Measurements from ENCODE around the gene GDAP1L1.

GDAP1L1 gene

GRCh38 chr20:44274303-44275017 lies 27.4 kb downstream of the GDAP1L1 start:
- Histone ChIP-seq H3K27me3 (ENCODE audit: insufficient read depth, low read length) (no peaks in the 10 kb centered on the region), H3K4ac (ENCODE audit: low read depth, low read length) (no peak overlapping the region), H3K18ac (ENCODE audit: low read length) (no peak overlapping the region), H3K9me3 (ENCODE audit: insufficient read depth, low read depth, low read length) (peaks cover 4% of the 10 kb centered on the region), H3K4me2 (ENCODE audit: low read length) (no peak overlapping the region), H4K91ac (ENCODE audit: low read depth, low read length) (no peak overlapping the region), H3K79me2 (ENCODE audit: control insufficient read depth, insufficient read depth, low read length, poor library complexity) (no peaks in the 10 kb centered on the region), H3K9ac (ENCODE audit: low read length) (no peak overlapping the region), H3K79me1 (ENCODE audit: low read length) (no peaks in the 10 kb centered on the region), H2BK120ac (ENCODE audit: insufficient read depth, low read length, poor library complexity) (no peak overlapping the region), H4K8ac (ENCODE audit: low read depth, low read length) (no peak overlapping the region), H3K27ac (ENCODE audit: low read depth, low read length) (no peak overlapping the region), H3K23ac (ENCODE audit: low read length) (no peak overlapping the region), H4K12ac (ENCODE audit: low read depth, low read length) (no peak overlapping the region), H3K36me3 (ENCODE audit: control insufficient read depth in 1 of 2, insufficient read depth in 2 of 2, low read length in 2 of 2) (no peaks in the 10 kb centered on the region), H3K4me1 (ENCODE audit: control insufficient read depth in 1 of 2, insufficient read depth in 2 of 2, low read length in 2 of 2) (no peaks in the 10 kb centered on the region), H2AFZ (ENCODE audit: insufficient read depth, low read length, poor library complexity) (no peak overlapping the region), H2BK12ac (ENCODE audit: low read length) (no peak overlapping the region), H2BK5ac (ENCODE audit: low read depth, low read length, poor library complexity) (no peak overlapping the region), H2AK5ac (ENCODE audit: low read length) (no peak overlapping the region), H3K14ac (ENCODE audit: low read length) (no peak overlapping the region), H3K4me3 (ENCODE audit: low read depth, low read length) (no peak overlapping the region)
- no peak for DNase-seq
- no CpG with 5 or more reads among the region's 11 CpGs for WGBS (ENCODE audit: extremely low coverage, insufficient coverage, insufficient read length)

GRCh38 chr20:44279228-44279627 lies 32.1 kb downstream of the GDAP1L1 start:
- H3K36me3 ChIP-seq (ENCODE audit: control insufficient read depth in 1 of 2, insufficient read depth in 2 of 2, low read length in 2 of 2) = no peaks in the 10 kb centered on the region
- WGBS (ENCODE audit: extremely low coverage, insufficient coverage, insufficient read length) = no CpG with 5 or more reads among the region's 11 CpGs
- H3K14ac ChIP-seq (ENCODE audit: low read length) = no peak overlapping the region
- no peaks in the 10 kb centered on the region for H3K4me1 ChIP-seq (ENCODE audit: control insufficient read depth in 1 of 2, insufficient read depth in 2 of 2, low read length in 2 of 2)
- no peak overlapping the region for H2AFZ ChIP-seq (ENCODE audit: insufficient read depth, low read length, poor library complexity)
- H2BK12ac ChIP-seq (ENCODE audit: low read length) = no peak overlapping the region
- no peak overlapping the region for H2AK5ac ChIP-seq (ENCODE audit: low read length)
- no peak overlapping the region for H3K18ac ChIP-seq (ENCODE audit: low read length)
- H3K27me3 ChIP-seq (ENCODE audit: insufficient read depth, low read length) = no peaks in the 10 kb centered on the region
- DNase-seq = no peak
- no peak overlapping the region for H4K8ac ChIP-seq (ENCODE audit: low read depth, low read length)
- no peak overlapping the region for H2BK120ac ChIP-seq (ENCODE audit: insufficient read depth, low read length, poor library complexity)
- H3K79me2 ChIP-seq (ENCODE audit: control insufficient read depth, insufficient read depth, low read length, poor library complexity) = no peaks in the 10 kb centered on the region
- no peak overlapping the region for H4K12ac ChIP-seq (ENCODE audit: low read depth, low read length)
- H3K9ac ChIP-seq (ENCODE audit: low read length) = no peak overlapping the region
- H3K23ac ChIP-seq (ENCODE audit: low read length) = no peak overlapping the region
- H4K91ac ChIP-seq (ENCODE audit: low read depth, low read length) = no peak overlapping the region
- H3K27ac ChIP-seq (ENCODE audit: low read depth, low read length) = no peak overlapping the region
- no peak overlapping the region for H3K4ac ChIP-seq (ENCODE audit: low read depth, low read length)
- no peak overlapping the region for H2BK5ac ChIP-seq (ENCODE audit: low read depth, low read length, poor library complexity)
- no peak overlapping the region for H3K4me2 ChIP-seq (ENCODE audit: low read length)
- H3K4me3 ChIP-seq (ENCODE audit: low read depth, low read length) = no peak overlapping the region
- no peaks in the 10 kb centered on the region for H3K79me1 ChIP-seq (ENCODE audit: low read length)
- H3K9me3 ChIP-seq (ENCODE audit: insufficient read depth, low read depth, low read length) = no peaks in the 10 kb centered on the region

- Histone ChIP-seq H4K91ac (ENCODE audit: low read depth, low read length) (no peak overlapping the region), H3K4ac (ENCODE audit: low read depth, low read length) (no peak overlapping the region), H2BK120ac (ENCODE audit: insufficient read depth, low read length, poor library complexity) (no peak overlapping the region), H3K9me3 (ENCODE audit: insufficient read depth, low read depth, low read length) (no peaks in the 10 kb centered on the region), H3K27ac (ENCODE audit: low read depth, low read length) (no peak overlapping the region), H2AK5ac (ENCODE audit: low read length) (no peak overlapping the region), H4K12ac (ENCODE audit: low read depth, low read length) (no peak overlapping the region), H3K27me3 (ENCODE audit: insufficient read depth, low read length) (no peaks in the 10 kb centered on the region), H3K79me1 (ENCODE audit: low read length) (no peaks in the 10 kb centered on the region), H3K18ac (ENCODE audit: low read length) (no peak overlapping the region), H3K23ac (ENCODE audit: low read length) (no peak overlapping the region), H2BK5ac (ENCODE audit: low read depth, low read length, poor library complexity) (no peak overlapping the region), H3K4me3 (ENCODE audit: low read depth, low read length) (no peak overlapping the region), H3K9ac (ENCODE audit: low read length) (no peak overlapping the region), H2BK12ac (ENCODE audit: low read length) (no peak overlapping the region), H3K4me1 (ENCODE audit: control insufficient read depth in 1 of 2, insufficient read depth in 2 of 2, low read length in 2 of 2) (no peaks in the 10 kb centered on the region), H4K8ac (ENCODE audit: low read depth, low read length) (no peak overlapping the region), H2AFZ (ENCODE audit: insufficient read depth, low read length, poor library complexity) (no peak overlapping the region), H3K14ac (ENCODE audit: low read length) (no peak overlapping the region), H3K79me2 (ENCODE audit: control insufficient read depth, insufficient read depth, low read length, poor library complexity) (no peaks in the 10 kb centered on the region), H3K36me3 (ENCODE audit: control insufficient read depth in 1 of 2, insufficient read depth in 2 of 2, low read length in 2 of 2) (no peaks in the 10 kb centered on the region), H3K4me2 (ENCODE audit: low read length) (no peak overlapping the region)
- DNase-seq = no peak
- WGBS (ENCODE audit: extremely low coverage, insufficient coverage, insufficient read length) = no CpG with 5 or more reads among the region's 2 CpGs
Measured at GRCh38 chr20:44280387-44280786, 33.3 kb downstream of the GDAP1L1 start.

- no peak overlapping the region for H3K4ac ChIP-seq (ENCODE audit: low read depth, low read length)
- H3K14ac ChIP-seq (ENCODE audit: low read length) = no peak overlapping the region
- no peak overlapping the region for H2BK5ac ChIP-seq (ENCODE audit: low read depth, low read length, poor library complexity)
- H3K36me3 ChIP-seq (ENCODE audit: control insufficient read depth in 1 of 2, insufficient read depth in 2 of 2, low read length in 2 of 2) = no peaks in the 10 kb centered on the region
- H3K79me1 ChIP-seq (ENCODE audit: low read length) = no peaks in the 10 kb centered on the region
- no peaks in the 10 kb centered on the region for H3K79me2 ChIP-seq (ENCODE audit: control insufficient read depth, insufficient read depth, low read length, poor library complexity)
- H3K27ac ChIP-seq (ENCODE audit: low read depth, low read length) = no peak overlapping the region
- H3K4me3 ChIP-seq (ENCODE audit: low read depth, low read length) = no peak overlapping the region
- no peak overlapping the region for H2AK5ac ChIP-seq (ENCODE audit: low read length)
- WGBS (ENCODE audit: extremely low coverage, insufficient coverage, insufficient read length) = no CpG with 5 or more reads among the region's 3 CpGs
- H2AFZ ChIP-seq (ENCODE audit: insufficient read depth, low read length, poor library complexity) = no peak overlapping the region
- H3K27me3 ChIP-seq (ENCODE audit: insufficient read depth, low read length) = no peaks in the 10 kb centered on the region
- no peak overlapping the region for H3K4me2 ChIP-seq (ENCODE audit: low read length)
- no peaks in the 10 kb centered on the region for H3K4me1 ChIP-seq (ENCODE audit: control insufficient read depth in 1 of 2, insufficient read depth in 2 of 2, low read length in 2 of 2)
- H2BK12ac ChIP-seq (ENCODE audit: low read length) = no peak overlapping the region
- no peak overlapping the region for H3K9ac ChIP-seq (ENCODE audit: low read length)
- no peak overlapping the region for H4K91ac ChIP-seq (ENCODE audit: low read depth, low read length)
- H3K18ac ChIP-seq (ENCODE audit: low read length) = no peak overlapping the region
- H3K23ac ChIP-seq (ENCODE audit: low read length) = no peak overlapping the region
- no peak overlapping the region for H4K12ac ChIP-seq (ENCODE audit: low read depth, low read length)
- H2BK120ac ChIP-seq (ENCODE audit: insufficient read depth, low read length, poor library complexity) = no peak overlapping the region
- DNase-seq = no peak
- H4K8ac ChIP-seq (ENCODE audit: low read depth, low read length) = no peak overlapping the region
- no peaks in the 10 kb centered on the region for H3K9me3 ChIP-seq (ENCODE audit: insufficient read depth, low read depth, low read length)
Measured at GRCh38 chr20:44282192-44282591, 35.1 kb downstream of the GDAP1L1 start.
